HG02623 (cell line): ENCODE data around the gene NKAIN2.
"Not testable (repeated sequence)": the region's sequence is repeated elsewhere in the genome, so short reads cannot be mapped to it uniquely, and the experiment has no call there.

Source experiments
- ATAC-seq: cut with Tn5 transposase; IDR thresholded peaks from one replicate; pipeline ENCODE4 v1.9.1; 2021; ENCODE audit warnings: moderate library complexity; ENCODE audit not compliant: unreplicated experiment

Gene NKAIN2

DNA sequence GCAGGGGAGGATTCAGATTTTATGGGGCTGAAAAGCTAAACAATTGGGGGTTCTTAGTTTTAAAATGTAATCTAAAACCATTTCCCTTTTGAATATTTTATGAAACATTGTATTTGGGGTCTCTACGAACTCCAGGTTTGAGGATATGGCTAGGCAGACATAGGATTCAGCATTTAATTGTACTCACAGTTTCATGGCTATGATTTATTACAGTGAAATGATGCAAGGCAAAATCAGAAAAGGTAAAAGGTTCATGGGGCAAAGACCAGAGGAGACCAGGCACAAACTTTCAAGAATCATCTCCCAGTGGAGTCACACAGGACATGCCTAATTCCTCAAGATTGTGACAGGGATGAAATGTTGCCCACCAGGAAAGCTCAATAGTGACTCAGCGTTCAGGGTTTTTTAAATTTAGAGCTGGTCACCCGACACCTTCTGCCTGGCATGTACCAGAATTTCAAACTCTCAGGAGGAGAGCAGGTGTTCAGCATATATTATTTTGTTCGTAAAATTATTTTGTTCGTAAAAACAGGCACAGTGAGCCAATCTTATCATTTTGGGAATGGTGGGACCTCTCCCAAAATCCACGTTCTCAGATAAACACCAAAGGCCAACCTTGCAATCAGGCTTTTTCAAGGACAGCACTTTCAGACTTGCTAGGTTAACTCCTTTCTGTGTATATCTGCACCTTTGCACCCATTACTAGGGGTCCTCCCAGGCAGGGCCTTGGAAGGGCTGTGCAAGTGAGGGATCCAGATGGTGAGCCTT, 270.3 kb downstream of the NKAIN2 start:
- no peak for ATAC-seq

DNA sequence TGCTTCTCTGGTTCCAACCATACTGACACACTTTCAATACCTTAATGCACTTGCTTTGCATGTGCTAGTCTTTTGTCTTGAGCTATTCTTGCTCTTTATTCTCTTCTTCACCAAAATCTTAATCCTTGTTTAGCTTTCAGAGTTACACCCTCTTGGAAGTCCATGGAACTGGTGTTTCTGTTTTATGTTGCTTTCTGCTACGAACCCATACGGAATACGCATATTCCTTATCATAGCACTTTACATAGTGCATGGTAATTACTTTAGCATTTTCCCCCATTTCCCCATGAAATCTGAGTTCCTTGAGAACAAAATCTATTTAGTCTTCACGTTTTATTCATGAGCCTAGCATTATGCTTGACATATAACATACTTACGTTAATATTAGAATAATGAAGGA, 270.9 kb downstream of the NKAIN2 start:
- no peak for ATAC-seq

DNA sequence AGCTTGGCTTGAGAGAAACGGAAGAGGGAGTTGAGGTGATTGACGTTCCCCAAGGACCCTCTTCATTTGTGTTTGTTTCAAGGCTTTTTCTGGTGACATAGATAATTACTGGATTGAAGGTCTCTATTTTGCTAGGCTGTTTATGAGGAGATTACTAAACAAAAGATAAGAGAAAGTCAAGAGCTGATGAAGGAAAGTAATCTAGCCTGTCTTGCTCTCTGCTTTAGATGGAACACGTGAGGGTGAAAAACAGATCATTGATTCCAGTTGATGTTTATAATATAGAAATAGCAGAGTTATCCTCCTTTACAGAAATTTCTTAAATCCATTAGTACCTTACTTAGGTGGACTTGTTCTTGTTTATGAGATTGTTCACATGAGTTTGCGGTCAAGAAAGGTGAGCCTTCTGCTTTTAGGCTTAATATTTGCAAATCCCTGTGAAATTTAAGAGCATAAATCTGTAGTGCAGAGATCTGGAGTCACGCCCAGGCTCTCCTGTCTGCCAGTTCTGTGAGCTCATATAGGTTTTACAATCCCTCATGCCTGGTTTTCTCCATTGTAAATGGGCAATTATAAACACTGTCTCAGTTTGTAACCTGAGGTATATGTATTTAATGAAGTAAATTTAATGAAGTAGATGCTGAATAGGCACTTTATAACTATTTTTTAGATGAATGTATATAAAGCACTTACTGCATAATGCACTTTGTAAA, 272.8 kb downstream of the NKAIN2 start:
- no peak for ATAC-seq

DNA sequence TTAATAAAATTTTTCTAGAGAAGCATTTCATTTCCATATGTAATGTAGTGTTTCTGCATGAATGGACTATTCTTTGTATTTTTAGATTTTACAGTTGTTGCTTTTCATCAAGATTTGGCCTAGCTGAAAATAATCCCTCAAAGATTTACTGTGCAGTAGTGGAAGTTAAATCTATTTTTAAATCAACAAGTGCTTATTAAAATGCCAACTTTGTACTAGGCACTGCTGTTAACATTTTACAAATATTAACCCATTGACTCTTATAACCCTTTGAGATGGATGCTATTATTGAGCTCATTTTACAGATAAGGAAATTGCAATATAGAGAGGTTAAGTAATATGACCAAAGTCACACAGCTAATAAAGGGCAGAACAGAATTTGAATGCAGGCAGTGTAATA, 274.5 kb downstream of the NKAIN2 start:
- no peak for ATAC-seq

DNA sequence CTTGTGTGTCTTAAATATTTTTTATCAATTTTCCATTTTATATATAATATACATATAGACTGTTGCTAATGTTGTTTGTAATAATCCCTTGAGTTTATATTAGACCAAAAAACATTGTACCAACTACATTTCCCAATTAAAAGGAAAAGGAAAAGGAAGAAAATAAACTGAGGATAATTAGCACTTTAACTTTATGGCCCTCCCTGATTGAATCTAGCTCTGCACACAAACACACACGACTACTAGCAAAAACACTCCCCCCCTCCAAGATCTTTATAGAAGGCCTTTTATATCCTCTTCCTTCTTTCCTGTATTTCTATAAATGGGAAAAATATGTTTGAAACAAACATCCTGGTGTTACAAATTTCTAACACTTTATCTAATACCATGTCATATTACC, 276.8 kb downstream of the NKAIN2 start:
- no peak for ATAC-seq

DNA sequence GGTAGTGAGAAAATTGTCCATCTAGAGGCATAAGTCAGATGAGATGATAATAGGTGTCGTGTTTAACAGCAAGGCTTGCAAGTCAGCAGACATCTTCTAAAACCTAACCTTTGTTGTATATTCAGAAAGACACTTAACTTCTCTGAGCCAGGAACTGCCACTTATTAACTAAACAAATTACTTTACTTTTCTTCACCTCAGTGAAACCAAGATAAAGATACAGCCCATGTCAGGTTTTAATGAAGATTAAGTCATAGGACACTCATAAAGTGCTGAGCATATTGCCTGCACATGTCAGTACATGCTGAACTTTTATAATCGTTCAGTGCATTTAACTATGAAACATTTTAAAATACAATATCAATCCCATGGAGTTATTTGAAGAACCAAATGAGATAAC, 286.8 kb downstream of the NKAIN2 start:
- ATAC-seq, result no peak

DNA sequence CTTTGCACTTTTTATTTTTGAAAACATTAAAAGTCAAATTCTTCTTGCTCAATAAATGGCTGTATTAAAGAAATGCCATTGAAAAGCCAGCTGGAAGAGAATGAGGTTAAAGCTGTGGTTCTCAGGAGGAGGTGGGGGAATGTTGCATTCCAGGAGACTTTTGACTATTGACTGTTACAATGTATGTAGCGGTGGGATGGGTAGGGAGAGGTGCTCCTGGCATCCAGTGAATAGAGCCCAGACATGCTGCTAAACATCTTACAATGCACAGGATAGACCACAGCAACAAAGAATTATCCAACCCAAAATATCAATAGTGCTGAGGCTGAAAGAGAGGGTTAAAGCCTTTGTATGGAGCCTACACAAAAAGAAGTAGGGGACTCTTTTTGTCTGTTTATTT, 295.9 kb downstream of the NKAIN2 start:
- ATAC-seq, result no peak

DNA sequence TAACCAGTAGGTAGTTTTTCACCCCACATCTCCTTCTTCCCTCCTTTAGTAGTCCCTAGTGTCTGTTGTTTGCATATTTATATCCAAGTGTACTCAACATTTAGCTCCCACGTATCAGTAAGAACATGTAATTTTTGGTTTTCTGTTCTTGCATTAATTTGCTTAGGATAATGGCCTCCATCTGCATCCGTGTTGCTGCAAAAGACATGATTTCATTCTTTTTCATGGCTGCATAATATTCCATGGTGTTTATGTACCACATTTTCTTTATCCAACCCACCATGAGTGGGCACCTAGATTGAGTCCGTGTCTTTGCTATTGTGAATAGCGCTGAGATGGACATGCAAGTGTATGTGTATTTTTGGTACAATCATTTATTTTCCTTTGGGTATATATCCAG, 306.8 kb downstream of the NKAIN2 start:
- ATAC-seq, result no peak

DNA sequence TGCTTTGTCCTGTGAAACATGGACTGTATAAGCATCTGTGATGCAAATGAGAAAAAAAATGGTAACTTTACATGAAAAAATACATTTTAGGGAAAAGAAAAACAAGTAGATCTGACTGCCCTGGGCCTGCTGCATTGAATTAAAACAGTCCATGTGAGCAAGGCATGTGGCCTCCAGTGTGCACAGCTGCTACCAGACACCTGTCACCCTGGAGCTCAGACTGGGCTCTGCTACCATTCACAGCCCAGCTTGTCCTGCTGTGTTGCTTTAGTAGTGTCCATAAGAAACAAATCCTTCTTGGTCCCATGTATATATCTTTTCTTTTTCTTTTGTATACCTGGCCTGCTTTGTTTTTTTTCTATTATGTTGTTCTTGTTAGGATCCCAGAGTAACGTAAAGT, 315.9 kb downstream of the NKAIN2 start:
- no peak for ATAC-seq

DNA sequence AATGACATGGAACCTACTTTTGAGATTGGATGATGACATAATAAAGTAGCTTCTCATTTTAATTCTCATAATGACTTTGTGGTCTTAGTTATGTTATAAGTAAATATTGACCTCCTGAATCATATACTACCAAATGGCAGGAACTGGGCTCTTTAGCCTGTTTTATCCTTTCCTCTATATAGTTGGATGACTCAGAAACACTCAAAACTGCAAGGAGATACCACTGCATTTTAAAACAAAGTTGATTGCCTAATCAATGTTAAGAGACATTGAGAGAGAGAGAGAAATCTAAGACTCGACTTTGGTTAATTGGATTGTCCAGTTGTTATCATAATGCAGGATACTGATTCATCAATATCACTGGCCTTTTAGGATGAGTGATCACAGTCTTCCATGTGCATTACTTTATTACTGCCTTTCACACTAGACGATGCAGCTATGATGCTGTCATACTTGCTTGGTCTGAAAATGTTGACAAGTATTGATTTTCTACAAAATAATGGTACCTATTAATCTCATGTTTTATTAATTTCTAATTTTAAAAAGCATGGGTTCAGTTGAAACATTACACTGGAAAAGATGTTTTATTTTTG, 320.0 kb downstream of the NKAIN2 start:
- no peak for ATAC-seq

DNA sequence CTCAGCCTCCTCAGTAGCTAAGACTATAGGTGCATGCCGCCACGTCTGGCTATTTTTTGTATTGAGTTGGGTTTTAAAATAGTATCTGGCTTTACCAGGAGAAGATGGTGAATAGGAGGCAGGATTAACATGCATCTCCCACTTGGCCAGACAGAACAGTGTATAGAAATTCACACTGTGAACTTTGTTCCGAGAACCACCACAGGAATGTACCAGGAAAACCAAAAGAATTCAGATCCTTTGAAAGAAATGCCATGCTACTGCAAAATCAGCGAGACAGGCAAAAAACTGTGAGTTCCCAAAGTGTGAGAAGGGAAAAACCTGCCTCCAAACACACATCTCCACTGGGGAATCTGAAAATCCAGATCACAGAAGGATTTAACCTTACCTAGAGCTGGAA, 327.6 kb downstream of the NKAIN2 start:
- ATAC-seq, result no peak

DNA sequence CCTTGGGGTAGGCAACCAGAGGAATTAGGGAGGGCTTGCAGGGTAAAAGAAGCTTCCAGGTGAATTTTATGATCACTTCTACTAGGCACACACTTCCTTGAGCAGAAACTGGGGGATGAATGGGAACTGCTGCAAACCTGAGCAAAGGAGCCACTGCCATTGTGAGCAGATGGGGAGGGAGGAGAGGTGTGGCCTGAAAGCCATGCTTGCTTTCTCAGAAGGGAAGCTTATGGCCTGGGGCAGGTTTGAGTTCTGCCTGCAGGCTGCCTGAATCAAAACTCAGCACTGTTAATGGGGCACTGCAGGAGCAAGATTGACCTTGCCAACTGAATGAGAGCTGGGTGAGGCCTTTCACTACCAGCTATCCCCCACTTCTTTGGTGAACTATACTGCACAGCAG, 328.1 kb downstream of the NKAIN2 start:
- ATAC-seq, result no peak

DNA sequence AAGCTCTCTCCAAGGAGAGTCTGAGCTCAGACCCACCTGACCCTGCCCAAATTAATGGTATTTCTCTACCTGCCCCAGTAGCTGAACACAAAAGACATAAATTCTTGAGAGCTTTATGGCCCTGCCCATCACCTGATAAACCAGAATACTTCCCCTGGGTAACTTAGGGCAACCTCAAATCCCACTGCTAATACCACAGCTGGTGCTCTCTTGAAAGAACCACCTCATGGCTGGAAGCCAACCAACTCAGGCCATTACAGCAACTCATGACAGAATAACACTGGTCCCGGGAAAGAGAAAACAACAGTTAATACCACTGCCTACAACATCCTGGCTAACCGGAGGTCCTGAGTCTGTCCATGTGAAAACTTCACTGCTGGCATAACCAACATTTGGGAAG, 328.6 kb downstream of the NKAIN2 start:
- no peak for ATAC-seq

DNA sequence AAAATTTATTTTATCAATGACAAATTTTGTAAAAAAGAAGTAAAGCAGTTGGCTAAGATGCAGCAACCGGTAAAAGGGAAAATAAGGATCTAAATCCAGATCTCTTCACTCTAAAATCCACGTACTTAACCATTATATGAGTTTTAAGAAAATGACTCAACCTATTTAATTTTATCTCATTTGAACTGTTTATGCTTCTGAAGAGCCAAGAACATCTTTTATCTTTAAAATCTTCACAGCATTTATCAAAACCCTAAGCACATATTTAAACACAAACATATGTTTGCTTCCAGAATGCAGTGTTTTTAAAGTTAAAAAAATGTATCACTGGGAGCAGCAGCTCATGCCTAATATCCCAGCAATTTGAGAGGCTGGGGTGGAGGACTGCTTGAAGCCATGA, 339.2 kb downstream of the NKAIN2 start:
- no peak for ATAC-seq

DNA sequence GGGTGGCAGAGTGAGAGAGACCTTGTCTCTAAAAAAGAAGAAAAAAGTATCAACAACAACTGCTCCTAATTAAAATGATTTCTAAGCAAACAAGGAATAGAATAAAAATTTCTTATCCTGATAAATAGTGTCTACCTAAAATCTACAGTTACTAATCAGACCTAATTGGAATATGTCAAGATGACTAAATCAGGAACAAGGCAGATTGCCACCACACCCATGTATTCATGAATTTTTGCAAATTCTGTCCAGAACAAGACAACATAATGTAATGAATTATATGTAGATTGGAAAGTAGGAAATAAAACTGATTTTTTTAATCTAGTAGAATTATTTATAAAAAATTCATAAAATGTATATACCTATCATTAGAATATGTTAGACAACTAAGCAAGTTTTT, 339.8 kb downstream of the NKAIN2 start:
- ATAC-seq, result no peak

DNA sequence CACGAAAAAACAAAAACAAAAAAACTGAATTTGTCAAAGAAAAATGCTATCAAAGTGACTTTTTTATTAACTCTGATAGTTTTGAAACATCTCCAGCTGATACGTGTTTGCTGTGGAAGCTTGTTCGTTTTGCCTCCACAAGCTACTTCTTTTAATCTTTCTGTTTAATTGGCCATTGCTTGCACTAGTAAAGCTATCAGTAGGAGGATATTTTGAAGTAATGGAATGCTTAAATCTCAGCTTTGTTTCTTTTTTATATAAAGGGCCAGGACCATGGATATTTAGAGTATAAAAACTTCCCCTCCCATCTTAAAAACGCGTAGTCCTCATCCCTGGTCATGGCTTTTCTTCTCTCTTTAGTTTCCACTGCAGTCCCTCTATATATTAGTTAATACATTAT, 344.0 kb downstream of the NKAIN2 start:
- no peak for ATAC-seq

DNA sequence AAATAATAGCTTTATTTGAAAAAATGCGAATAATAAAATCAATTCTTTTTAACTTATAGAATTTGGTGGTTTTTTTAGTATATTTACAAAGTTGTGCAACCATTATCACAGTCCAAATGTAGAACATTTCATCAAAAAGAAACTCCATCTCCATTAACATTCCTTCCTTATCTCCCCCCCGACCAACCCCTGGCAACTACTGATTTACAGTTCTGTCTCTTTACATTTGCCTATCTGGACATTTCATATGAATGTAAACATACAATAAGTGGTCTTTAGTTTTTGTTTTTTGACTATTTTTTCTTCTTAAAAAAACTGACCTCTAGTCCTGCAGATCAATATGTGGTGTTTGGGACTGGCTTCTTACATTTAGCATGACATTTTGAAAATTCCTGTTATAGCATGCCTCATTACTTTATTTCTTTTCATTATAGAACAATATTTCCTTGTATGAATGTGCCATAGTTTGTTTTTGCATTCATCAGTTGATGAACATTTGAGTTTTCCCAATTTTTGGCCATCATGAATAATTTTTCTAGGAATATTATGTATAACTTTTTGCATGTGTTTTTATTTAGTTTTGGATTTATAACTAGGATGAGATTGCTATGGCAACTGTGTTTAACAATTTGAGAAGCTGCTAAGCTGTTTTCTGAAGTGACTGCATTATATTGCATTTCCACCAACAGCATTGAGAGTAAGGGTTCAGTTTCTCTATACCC, 344.7 kb downstream of the NKAIN2 start:
- ATAC-seq, result no peak

DNA sequence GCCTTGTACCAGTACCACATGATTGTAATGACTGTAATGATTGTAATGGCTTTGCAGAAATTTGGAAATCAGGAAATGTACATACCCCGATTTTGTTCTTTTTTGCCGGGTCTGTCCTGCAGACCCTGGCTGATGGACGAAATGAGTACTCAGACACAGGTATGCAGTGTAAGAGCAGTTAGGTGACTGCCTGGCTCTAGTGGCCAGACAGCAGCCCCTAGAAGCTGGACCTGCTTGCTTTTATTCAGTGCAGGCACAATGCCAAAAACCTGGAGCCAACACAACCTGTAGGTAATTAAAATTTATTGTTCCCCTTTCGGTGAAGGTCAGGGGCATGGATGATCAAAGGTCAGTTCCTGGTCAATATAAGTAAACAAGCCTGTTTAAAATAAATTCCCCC, 346.0 kb downstream of the NKAIN2 start:
- no peak for ATAC-seq

DNA sequence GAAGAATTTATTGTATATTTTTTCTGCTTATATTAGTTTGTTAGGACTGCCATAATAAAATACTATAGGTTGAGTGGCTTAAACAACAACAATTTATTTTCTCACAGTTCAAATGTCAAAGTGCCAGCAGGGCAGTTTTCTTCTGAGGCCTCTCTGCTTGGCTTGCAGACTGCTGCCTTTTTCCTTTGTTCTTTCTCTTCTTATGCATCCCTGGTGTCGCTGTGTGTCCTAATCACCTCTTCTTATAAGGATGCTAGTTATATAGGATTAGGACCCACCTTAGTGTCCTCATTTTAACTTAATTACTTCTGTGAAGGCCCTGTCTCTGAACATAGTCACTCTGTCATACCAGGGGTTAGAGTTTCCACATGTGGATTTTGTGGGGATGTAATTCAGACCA, 354.4 kb downstream of the NKAIN2 start:
- no peak for ATAC-seq

DNA sequence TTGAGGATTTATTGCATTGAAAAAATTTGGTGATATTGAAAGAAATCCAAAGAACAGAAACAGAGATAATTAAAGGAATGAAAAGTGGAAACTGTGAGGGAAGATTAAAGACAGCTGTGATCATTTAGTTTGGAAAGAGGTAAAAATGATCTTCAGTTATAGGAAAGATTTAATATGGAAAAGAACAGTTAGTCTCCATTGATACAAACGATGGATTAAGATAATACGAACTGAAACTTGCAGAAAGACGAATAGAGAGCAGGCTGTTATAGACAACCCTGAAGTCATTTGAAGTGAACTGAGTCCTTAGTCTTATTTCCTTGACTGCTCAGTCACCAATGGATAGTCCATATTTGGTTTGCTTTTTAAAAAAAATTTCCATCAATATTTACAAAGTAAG, 360.0 kb downstream of the NKAIN2 start:
- no peak for ATAC-seq

DNA sequence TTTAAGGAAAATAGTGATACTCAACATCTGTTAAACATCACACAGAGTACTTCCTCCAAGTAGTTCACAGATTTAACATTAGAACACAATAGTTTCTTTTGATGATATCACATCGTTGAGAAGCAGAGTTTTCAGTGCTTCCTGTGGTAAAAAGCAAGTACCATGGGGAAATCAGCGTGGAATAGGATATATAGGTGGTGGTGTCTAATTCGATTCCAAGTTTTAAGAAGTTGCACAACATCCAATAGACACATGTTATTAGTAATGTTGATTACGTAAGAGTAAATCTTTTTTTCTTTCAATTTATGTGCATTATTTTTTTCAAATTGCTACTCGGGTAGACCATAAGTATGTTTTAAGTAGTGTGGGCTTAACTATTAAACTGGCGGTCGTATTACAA, 360.7 kb downstream of the NKAIN2 start:
- no peak for ATAC-seq

DNA sequence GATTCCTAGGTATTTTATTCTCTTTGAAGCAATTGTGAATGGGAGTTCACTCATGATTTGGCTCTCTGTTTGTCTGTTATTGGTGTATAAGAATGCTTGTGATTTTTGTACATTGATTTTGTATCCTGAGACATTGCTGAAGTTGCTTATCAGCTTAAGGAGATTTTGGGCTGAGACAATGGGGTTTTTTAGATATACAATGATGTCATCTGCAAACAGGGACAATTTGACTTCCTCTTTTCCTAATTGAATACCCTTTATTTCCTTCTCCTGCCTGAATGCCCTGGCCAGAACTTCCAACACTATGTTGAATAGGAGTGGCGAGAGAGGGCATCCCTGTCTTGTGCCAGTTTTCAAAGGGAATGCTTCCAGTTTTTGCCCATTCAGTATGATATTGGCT, 363.6 kb downstream of the NKAIN2 start:
- ATAC-seq, result not testable (repeated sequence)
